GM11168 (cell line): ENCODE results near the gene PBX3.

Experiments used
- in situ Hi-C: fragments of 300-500 bp; cut with MboI; formaldehyde crosslinking; loops from one replicate; pipeline ENCODE4 v1.12.0; 2022; ENCODE audit warnings: low sequenced_read_pairs; ENCODE audit not compliant: unreplicated experiment

PBX3 gene

DNA sequence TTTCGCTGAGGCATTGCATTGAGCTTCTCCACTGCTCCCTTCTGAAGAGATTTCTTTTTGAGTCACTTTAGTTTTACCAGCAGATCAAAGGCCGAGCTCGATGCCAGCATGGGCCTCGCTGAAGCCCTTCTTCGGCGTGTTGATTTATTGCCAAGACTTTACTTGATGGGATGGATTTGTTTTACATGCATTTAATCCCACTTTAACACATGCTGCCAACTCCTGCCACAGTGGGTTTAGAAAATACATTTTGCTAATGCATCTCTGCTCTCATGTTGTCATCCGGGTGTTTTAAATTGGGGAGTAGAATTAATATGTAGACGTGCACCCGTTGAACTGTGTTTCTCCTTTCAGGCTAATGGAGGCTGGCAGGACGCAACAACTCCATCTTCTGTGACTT is 218.3 kb downstream of the PBX3 start:
- in situ Hi-C loops, result no loop called here

GRCh38 chr9:125966466-125966865 is 219.3 kb downstream of the PBX3 start:
- in situ Hi-C loops, result no loop called here

GRCh38 chr9:125966959-125967711 is 220.0 kb downstream of the PBX3 start:
- in situ Hi-C loops, result no loop called here

GRCh38 chr9:125968714-125969374 is 221.7 kb downstream of the PBX3 start:
- in situ Hi-C loops, result no loop called here

GRCh38 chr9:125969462-125969861 is 222.3 kb downstream of the PBX3 start:
- in situ Hi-C loops, result no loop called here

GRCh38 chr9:125969868-125970267 is 222.7 kb downstream of the PBX3 start:
- in situ Hi-C loops, result no loop called here

- in situ Hi-C loops, result no loop called here
Observed at GRCh38 chr9:125970340-125970739, 223.2 kb downstream of the PBX3 start.

DNA sequence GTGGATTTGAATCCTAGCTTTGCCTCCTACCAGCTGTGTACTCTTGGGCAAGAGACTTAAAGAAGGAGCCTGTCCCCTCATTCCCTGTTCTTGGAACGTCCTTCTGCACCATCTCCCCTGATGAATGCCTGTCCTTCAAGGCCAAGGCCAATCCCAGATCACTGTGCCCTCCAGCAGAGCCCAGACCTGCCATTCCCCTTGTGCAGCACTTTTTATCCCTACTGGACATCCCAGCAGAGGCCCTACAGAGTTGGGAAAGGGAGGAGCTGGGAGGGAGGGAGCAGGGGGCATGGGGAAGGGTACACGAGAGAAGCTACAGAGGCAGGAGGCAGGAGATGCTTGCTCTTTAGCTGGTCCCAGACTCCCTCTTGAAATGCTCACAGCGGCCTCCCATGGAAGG is 223.9 kb downstream of the PBX3 start:
- in situ Hi-C loops, result no loop called here

DNA sequence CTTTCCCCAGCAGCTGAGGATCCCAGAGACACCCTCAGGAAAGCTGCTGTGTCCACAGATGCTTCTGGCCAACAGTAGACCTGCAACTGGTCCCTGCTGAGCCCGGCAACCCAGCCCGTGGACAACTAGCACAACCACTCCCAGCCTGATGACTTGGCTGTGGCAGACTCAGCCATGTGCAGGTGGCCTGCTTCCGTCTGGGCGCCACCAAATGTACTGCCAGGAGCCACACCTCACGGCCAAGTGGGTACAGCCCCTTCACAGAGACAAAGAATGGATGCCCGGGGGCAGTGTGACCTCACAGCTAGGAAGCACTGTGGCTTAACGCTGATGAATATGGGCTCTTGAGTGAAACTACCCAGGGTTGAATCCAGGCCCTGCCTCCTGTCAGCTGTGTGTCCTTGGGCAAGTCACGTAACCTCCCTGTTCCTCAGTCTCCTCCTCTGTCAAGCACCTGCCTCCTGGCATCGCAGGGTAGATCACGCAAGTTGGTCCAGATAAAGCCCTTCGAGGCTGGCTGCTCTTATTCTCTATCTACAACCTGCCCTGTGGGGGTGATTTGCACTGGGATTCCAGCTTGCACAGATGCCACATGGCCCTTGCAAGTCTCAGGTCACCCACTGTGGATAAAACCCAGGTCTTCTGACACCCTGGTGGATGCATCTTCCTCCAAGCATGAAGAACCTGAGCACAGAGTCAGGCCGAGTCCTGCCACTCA is 225.0 kb downstream of the PBX3 start:
- in situ Hi-C loops, result no loop called here

DNA sequence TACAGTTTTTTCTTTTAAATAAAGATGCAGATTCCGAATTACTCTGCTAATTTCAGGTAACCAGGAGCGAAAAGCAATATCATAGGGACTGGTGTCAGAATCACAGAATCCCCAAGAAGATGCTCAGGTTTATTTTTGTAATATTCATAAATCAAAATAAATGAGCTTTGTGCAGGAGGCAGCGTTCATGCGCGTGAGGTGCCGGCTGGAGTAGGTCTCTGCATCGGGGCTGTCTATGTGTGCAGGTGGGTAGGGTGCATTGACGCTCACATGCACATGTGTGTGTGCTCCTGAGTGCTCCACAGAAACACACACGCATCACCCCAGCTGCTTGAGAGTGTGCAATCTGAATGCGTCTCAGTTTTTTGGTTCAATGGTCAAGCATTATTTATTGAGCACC is 226.4 kb downstream of the PBX3 start:
- in situ Hi-C loops, result no loop called here

- in situ Hi-C loops, result no loop called here
Observed at GRCh38 chr9:125974705-125975104, 227.5 kb downstream of the PBX3 start.

DNA sequence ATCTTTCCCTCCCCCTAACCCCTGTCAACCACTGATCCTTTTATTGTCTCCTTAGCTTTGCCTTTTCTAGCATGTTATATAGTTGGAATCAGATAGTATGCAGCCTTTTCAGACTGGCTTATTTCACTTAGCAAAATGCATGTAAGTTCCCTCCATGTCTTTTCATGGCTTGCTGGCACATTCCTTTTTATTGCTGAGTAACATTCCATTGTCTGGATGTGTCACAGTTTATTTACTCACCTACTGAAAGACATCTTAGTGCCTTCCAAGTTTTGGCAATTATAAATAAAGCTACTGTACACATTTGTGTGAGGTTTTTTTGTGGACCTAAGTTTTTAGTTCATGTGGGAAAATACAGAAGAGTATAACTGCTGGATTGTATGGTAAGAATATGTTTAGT is 230.1 kb downstream of the PBX3 start:
- in situ Hi-C loops, result no loop called here

GRCh38 chr9:125979383-125979782 is 232.2 kb downstream of the PBX3 start:
- in situ Hi-C loops, result no loop called here

DNA sequence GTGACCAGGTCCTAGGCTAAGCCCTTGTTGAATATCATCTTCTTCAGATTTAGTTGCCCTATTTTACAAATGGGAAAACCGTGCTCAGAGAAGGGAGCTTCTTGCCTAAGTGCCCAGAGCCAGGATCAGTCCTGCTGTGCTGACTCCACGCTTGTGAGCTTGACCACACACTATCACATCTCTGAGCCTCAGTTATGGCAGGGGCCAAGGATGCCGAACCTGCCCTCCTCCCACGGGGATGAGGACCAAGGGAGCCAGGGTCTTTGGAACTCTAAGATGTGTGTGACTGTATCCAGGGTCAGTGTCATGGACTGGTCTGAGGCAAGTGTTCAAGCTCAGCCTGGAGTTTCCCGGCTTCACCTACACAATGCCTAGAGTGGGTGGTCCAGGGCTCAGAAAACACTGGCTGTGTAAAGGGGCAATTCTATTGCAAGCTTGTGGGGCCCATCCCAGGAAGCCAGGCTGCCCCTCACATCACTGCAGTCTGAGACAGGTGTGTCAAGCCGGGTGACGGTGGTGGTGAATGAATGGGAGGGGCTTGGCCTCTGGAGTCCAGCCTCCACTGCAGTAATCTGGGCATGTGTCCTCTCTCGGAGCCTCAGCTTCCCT is 235.7 kb downstream of the PBX3 start:
- in situ Hi-C loops, result no loop called here

DNA sequence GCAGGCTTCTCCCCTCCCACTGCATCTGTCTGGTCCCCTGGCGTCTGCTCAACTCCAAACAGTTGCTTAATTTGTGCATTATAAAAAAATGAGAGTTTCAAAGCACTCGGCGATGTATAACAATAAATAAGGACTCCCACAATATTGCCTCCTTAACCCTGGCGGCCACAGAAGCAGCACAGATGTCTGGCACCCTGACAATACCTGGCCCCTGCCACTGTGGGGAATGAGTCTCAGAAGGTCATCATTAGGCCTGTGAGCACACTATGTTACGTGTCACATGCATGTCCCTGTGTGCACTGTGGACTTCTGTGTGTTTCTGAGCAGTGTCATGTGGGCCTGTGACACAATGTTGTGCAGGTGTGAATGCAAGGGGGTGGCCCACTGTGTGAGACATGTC is 236.5 kb downstream of the PBX3 start:
- in situ Hi-C loops, result no loop called here

- in situ Hi-C loops, result no loop called here
Observed at GRCh38 chr9:125984461-125984860, 237.3 kb downstream of the PBX3 start.

- in situ Hi-C loops, result no loop called here
Observed at GRCh38 chr9:125985142-125985997, 238.2 kb downstream of the PBX3 start.

DNA sequence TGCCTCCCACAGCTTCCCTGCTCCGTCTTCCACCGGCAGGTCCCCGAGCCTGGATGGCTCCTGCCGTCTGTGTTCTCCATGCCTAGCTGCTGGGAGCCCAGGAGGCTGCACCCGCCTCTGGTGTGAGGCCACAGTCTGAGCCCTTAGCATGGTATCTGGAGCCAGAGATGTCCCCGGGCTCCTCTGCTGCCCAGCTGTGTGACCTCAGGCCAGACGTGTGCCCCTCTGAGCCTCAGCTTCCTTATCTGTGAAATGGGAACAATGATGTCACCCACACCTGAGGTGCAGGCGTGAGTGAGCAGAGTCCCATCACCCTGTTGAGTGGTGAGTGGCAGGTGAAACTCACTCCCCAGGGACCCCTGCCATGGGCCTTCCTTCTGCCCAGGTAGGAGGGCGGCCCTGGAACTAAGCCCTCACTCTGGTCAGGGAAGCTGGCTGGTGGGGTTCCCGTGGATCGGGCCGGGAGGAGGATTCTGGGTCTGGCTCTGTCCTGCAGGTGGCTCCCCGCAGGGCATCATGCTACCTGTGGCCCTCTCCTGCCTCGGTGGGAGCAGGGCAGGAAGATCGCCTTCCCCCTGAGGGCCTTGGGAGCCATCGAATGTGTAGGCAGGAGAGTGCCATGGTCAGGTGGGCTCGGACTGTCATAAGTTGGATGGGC is 239.0 kb downstream of the PBX3 start:
- in situ Hi-C loops, result no loop called here

GRCh38 chr9:125986966-125987365 is 239.8 kb downstream of the PBX3 start:
- in situ Hi-C loops, result no loop called here

DNA sequence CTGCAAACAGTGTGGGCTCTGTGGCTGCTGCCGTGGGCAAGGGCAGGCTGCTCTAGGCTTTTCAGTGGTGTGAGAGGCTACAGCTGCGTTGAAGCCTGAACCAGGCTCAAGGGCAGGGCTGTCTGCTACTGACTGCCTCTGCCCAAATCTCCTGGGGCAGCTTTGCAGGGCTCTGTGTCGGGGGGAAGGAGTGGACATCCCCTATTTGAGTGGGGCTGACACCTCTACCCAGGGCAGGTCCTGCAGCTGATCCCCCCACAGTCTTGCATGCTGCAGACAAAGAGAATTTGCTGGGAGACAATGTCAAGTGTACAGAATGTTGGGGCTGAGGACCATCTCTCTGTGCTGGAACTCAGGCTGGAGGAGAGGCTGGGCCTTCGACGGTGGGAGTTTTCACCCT is 240.2 kb downstream of the PBX3 start:
- in situ Hi-C loops, result no loop called here
